Pulmonary artery endothelial cell (primary cell): ENCODE measurements around the gene PPP3CA. TPM values are rescaled to one million over a fixed set of nuclear protein-coding genes. Genes with fewer than 3 reads are reported as not detected.
"Not testable (repeated sequence)": the region's sequence is repeated elsewhere in the genome, so short reads cannot be mapped to it uniquely, and the experiment has no call there.

Experiments used
- DNase-seq: peaks from one replicate; pipeline ENCODE4 v3.0.0-alpha.2; 2011; ENCODE audit warnings: low read depth, low spot score
- total RNA-seq: library from RNA; depleted of rRNA; stranded (reverse); fragments of >200 nt; gene quantifications from 2 replicates; pipeline ENCODE4 v1.2.3, GENCODE V29; 2014

The PPP3CA gene
- total RNA-seq, 1 donor from 2014 or later: 72.6 TPM

DNA sequence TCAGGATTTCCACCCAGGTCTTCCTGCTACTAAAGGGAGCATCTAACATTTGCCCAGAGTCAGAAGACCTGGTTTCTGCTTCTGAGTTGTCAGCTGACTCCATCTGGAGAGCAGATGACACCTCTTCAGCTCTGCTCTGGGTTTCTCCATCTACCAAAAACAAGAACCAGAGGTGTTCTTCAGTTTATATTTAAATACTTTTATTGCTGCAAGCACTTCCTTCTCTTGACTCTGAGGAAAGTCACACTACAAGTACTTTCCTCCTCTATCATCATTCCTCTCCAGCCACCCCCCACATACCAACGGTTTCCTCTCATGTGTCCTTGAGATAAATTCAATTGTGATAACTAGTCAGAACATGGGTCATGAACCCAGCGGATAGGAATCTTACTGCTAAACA, 88.4 kb downstream of the PPP3CA start:
- DNase-seq: peak; percentile 27

DNA sequence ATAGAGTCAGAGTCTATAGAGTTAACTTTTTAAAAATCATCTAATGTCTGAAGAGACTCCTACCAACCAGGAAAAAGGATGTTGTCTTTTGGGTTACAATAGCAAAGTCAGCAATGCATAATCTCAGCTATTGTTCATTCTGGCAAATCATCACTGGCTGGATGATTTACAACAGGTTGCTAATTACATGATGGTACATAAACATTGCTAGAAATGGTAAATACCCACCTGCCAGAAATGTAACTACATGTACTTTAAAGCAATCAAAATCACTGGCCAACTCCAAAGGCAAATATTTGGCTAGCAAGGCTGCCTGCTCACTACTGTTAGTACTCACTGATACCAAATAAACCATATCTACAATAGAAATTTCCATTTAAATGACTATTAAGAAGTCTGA, 91.1 kb downstream of the PPP3CA start:
- DNase-seq: peak; percentile 50

DNA sequence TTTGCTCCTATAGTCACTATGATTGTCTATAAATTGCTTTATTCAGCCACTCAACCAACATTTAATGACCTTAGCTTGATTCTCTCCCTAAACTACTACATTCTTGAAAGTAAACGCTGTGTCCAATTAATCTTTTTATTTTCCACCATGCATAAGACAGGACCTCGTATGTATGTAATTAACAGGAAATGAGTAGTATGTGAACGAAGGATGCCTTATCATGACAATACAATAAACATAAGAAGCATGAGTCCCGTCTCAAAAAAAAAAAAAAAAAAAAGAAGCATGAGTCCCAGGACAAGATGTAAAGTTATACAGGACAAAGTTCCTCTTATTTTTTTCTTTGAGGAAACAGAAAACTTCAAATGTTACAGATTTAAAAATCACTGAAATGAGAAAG, 92.5 kb downstream of the PPP3CA start:
- no peak for DNase-seq

DNA sequence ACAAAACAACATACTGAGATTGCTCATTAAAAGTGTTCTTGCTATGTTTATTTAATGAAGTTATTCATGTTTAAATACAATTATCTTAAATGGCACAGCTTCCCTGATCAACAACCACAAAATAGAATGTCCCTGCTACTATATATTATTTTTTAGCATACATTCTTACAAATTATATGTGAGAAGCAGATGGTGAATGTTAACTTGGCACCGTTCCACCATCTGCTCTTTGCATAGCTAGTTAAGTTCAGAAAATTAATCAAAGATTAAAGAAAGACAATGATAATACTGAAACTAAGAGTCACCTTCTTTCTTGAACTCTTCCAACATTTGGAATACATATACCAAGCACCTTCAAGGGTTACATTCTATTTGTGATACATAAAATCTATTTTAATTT, 94.2 kb downstream of the PPP3CA start:
- no peak for DNase-seq

DNA sequence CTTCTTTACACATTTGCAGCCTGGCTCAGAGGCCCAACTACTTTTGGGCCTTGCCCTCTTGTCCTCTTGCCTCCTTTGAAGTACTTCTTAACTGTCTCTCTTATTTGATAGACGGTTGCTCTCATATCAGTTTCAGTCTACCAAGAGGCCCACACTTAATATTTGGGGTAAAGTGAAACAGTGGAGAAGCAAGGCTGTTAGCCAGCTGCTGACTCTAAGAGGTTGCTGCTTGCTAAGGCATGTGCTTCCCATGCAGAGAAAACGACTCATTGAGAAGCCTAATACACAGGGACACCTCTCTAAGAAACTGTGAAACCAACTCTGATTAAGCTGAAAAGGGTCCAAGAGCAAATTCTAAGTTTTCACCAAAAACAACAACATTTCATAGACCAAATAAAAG, 94.6 kb downstream of the PPP3CA start:
- DNase-seq: no peak

DNA sequence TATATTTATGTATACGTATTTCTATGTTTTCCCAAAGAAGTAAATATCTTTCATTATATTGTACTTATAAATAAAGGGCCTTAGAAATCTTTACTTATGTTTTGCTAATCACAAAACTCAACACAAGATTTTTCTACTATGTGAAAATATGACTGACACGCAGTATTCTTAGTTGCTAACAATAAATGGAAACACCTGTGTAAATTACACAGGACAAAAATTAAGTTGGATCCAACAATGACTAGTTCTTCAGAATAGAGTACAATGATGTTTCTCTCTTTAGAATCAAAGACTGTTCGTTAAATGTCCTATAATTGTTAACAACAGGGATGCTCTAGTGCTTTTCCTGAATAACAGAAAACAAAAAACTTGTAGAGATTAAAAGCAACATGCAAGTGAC, 96.1 kb downstream of the PPP3CA start:
- DNase-seq: no peak

DNA sequence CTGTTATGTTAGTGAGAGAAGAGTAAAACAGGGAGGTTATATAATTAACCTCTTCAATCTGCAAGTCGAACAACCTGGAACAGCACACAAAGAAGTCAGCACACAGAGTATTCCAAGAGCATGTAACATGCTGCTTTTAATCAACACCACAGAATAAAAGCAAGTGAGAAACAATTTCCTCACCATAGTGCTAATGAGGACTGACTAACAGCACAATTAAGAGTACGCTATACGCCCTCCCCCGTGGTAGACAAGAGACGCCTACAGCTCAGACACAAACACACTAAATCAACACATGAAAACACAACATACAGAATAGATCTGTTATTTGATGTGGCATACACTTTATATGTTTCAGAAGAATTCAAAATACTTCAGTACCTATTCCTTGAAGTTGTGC, 103.0 kb downstream of the PPP3CA start:
- no peak for DNase-seq

DNA sequence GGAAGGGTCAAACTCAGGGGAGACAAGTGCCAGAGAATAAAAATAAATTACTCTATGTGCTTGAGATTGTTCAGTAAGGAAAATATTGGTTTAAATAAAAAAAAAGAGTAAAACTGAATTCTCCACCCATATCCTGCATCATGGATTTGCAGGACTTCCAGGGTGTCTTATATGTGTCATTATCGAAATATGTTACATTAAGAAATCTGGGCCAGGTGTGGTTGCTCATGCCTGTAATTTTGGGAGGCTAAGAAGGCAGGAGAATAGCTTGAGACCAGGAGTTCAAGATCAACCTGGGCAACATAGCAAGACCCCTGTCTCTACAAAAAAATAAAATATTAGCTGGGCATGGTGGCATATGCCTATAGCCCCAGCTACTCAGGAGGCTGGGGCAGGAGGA, 104.9 kb downstream of the PPP3CA start:
- DNase-seq: no peak

DNA sequence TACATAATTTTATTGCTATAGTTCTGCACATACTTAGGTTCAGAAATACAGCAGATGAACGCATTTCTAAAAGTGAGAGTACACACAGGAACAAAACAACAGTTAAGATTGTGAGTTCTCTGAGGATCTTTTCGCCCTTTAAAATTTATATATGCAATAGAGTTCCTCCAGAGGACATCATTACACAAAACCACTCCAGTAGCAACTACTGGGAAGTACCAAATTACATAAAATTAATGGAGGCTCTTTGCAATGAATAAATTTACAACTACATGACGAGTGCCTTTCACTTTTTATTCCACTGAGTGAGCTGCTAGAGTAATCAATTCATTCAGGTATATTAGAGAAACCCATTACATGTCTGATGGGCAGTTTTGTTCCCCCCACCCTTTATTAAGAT, 107.2 kb downstream of the PPP3CA start:
- no peak for DNase-seq

DNA sequence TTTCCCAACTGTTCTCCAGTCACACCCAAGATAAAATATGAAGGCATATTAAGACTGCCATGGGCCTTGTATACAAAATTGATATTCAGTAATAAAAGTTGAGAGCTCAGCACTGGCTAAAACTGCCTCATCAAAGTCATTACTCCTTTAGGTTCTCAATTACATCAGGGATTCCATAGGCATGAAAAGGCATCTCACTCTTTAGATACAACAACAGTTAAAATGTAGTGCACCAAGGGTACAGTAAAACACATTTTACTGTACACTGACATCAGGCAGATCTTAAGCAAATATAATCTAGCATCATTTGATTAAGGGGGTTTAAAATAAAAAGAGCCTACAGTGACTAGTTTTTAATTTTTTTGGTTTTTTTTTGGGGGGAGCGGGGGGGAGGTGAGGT, 107.7 kb downstream of the PPP3CA start:
- no peak for DNase-seq

DNA sequence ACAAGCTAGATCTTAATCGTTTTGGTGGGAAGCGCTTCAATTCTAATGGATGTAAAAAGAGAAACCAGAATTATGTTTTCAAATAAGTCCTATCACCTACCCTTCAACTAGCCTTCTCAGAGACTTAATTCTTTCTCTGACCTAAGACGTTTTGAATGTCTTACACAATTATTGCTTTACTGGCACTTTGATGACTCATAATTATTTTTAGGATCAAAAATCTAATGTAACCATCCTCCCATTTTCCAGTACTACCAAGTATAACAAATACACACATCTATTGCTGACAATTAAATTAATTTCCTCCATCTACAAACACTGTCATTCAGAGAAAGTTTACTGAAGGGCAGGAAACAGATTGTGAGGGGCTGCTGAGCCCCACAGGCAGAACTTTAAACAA, 108.6 kb downstream of the PPP3CA start:
- no peak for DNase-seq

DNA sequence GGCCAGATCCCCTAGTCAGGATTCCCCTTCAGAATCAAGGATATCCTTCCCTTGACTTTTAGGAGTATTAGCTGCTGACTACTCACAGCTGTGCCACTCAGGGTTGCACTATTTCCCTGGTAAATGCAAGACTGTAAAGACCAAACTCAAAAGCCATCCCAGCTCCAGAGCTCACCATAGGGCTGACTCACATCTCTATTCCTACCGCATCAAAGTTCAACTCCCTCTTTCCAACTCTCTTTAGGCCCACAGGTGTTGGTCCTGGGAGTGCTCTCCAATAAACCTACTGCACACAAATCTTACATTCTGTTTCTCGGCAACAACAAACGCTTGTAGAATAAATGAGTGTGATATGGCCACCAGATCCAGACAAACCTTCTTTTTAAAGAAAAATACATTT, 109.6 kb downstream of the PPP3CA start:
- DNase-seq: no peak

DNA sequence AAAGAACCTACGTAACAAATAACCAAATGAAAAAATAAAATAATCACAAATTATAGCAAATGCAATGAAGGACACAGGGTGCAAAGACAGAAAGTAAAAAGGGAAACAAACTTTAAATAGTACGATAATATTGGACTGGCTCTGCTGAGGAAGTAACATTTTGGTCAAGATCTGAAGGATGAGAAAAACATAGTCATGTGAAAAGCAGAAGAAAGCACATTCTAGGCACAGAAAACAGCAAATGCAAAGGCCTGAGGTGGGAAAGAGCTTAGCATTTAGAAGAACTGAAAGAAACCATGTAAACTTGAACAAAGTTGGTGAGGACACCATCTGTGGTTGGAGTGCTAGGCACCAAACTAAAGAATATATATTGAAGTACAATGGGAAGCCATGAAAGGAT, 111.2 kb downstream of the PPP3CA start:
- no peak for DNase-seq

DNA sequence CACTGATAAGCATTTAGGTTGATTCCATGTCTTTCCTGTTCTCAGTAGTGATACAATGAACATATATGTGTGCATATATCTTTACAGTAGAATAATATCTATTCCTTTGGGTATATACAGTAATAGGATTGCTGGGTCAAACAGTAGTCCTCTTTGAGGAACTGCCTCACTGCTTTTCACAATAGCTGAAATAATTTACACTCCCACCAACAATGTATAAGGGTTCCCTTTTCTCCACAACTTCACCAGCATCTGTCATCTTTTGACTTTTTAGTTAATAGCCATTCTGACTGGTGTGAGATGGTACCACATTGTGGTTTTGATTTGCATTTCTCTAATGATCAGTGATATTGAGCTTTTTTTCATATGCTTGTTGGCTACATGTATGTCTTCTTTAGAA, 113.2 kb downstream of the PPP3CA start:
- not testable (repeated sequence) for DNase-seq

DNA sequence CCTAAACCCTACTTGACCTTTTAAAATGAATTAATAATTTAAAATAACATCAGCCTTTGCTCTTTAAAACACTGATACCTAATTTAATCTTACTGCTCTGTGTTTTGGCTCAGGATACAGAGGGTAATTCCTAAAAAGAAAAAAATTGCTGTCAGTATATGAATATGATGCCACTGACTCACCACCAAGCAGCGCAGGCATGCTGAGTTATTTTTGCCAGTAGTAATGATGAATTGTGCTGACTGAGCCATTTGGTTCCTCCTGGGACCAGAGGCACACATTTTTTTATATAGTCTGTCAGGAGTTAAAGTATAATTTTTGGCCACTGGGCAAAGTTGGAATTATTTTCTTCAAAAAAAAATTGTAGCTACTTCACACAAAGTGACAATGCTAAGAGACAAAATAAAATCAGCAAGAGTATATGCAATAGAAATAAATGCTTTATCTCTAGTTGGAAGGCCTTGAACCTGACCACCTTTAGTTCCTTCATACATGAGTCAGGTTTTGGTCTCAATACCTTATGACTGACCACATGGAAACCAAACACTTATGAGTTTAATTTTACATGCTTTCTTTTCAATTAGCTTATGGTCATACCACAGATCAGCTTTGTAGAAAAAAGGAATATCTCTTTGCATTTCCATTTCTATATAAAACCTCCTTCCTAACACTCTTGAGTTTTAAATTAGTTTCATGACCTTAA, 115.1 kb downstream of the PPP3CA start:
- DNase-seq: no peak

DNA sequence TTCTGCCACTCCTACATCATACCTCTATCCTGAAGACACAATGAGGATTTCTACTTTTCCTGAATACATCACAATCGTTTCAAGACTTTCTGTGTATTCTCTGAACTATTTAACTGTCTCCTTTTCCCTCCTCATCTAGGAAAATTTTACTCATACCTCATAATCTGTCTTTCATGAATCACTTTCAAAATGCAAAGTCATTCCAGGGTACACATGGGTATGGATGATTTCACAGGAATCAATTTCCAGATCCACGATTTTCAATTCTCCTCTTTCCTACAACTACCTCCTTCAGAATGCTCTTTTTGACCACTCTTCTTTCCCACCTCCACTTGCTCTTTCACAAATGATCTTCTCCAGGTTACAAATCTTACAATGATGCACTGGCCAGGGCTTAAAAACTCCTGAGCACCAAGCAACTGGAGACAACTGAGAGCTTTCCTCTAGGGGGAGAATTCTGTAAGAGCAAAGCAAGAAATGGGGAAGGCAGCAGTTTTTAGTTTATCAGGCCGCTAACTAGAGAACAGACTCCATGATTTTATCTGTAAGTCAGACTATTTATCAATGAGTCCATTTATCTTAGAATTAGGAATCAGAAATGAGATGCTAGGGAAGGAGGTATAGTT, 116.4 kb downstream of the PPP3CA start:
- DNase-seq: no peak

DNA sequence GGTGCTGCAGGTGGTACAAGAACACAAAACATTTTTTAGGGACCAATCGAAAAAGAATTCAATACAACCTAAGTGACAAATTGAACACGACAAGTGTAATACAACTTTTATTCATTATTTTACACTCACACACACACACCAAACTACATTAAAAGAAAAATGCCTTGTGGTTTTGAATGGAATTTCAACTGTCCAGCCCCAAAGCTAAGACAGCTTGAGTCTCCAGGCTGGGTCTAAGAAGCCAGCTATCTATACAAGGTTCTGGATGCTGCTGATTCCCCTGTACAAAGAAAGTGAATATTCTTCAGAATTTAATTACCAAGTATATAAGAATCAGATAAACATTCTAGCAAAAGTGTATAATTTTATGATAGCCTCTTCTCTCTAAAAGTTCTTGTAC, 118.2 kb downstream of the PPP3CA start:
- no peak for DNase-seq

DNA sequence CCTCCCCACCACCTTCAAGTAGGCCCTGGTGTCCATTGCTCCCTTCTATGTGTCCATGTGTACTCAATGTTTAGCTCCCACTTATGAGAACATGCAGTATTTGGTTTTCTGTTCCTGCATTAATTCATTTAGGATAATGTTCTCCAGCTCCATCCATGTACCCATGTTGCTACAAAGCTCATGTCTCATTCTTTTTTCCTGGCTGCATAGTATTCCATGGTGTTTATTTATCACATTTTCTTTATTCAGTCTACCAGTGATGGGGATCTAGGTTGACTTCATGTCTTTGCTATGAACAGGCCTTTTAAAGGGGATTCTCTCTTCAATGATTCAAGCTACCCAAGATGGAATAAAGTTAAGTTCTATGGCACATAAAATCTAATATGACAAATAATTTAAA, 119.6 kb downstream of the PPP3CA start:
- DNase-seq: no peak

DNA sequence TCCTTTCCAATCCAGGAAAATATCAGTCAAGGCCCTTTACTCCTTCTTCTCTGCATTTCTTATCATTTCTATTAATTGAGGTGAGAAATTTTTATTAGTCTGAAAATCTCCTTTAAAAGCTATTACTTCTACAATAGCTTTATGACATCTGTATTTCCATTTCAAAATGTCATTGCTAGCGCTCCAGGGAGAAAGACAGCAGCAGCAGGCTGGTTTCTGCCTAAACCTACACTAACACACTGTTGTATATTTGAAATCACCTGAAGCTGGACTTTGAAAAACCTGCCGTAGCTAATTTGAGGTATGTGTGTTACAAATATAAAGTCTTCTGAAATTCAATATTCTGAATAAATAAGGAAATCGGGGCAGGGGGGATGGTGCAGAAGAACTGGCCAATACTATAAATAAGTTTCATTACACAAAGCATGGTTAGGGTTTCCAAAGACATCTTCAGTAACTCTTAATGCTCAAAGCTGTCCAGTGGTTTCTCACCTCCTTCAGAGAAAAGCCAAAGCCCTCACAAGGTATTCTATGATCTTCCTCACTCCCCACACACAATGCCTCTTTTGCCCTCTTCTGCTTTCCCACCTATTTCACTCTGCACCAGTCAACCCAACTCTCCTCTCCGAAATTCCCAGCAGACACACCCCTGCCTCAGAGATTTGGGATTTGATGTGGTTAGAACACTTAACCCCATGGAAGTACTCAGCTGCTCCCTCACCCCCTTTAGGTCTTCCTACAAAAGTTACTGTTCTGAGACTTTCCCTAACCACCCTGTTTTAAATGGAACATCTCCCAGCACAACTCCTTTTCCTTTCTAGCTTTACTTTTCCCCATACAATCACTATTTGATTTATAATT, 122.7 kb downstream of the PPP3CA start:
- no peak for DNase-seq

DNA sequence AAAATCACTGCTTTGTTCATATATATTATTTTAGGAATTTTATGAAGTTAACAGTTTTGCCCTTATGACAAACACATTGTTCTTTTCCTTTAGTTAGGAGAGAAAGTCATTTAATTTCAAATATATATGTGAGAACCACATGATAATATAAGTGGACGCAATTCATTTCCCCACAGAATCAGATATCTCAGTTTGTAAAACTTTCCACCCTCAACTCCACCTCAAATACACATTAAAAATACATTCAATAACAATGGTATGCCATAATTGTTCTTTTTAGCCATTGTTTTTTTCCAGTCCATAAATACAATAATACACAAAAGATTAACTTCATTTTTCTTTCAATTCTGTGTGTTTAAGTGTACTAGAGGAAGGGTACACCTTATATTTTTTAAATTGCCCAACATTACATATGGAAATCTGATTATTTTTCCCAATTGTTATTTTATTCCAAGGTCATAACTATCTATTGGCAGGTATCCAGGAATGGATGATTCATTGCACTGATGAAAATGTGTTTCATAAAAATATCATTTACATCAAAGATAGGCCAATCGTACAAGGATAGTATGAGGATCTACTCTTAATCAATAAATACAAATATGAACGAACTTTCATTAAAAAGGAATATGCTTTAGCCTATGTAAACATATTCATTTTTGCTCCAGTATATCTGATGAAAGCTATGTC, 125.0 kb downstream of the PPP3CA start:
- peak; percentile 30 for DNase-seq

DNA sequence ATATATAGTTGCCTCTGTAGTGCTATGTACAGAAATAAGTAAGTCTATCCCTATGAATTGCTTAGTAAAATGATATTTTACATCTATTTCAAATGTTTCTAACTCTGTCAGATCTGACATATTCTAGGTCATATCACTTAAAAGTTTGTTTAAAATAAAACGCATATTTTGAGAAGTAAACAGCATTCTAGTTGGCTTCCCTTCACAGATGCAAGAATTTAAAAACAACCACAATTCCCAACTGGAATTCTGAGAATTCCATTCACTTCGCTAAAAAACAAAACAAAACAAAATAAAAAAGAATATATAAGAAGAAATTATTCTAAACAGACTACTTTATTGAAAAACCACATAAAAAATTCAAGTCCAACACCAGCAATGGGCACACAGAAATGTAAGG, 126.0 kb downstream of the PPP3CA start:
- DNase-seq: no peak

DNA sequence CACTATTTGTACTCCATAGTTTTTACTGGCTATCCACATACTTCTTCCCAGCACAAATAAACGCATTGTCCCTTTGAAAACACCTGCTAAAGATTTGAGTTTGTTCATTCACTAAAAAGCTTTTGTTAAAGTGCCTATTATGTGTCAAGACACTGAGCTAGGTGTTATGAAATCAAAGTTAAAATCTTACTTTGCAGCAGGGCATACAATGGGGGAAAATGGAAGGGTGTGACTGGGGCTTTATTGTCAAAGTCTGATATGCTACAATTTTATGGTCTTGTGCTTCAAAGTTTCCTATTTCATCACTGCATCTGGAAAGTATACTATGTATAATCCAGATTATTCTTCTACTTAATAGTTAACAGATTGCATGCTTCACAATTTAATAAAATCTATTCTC, 128.4 kb downstream of the PPP3CA start:
- DNase-seq: no peak
